NCI-H748 treated with DMSO at 0.1 percent for 48 hours (cell line): ENCODE data around the gene ROBO1.

Experiments used
- DNase-seq: peaks from one replicate; lab custom pipeline; 2025; lab: John Stamatoyannopoulos, UW

Gene ROBO1

GRCh38 chr3:78621061-78621716 is 1146.6 kb downstream of the ROBO1 start:
- DNase-seq: no peak

- DNase-seq: no peak
Observed at GRCh38 chr3:78614486-78614885, 1153.3 kb downstream of the ROBO1 start.

GRCh38 chr3:78613421-78613879 is 1154.3 kb downstream of the ROBO1 start:
- no peak for DNase-seq

GRCh38 chr3:78611278-78611677 is 1156.5 kb downstream of the ROBO1 start:
- DNase-seq: no peak

- DNase-seq: no peak
Observed at GRCh38 chr3:78610462-78611125, 1157.2 kb downstream of the ROBO1 start.

- no peak for DNase-seq
Observed at GRCh38 chr3:78606756-78607155, 1161.0 kb downstream of the ROBO1 start.

- DNase-seq: no peak
Observed at GRCh38 chr3:78605178-78605577, 1162.6 kb downstream of the ROBO1 start.

- no peak for DNase-seq
Observed at GRCh38 chr3:78604341-78604740, 1163.5 kb downstream of the ROBO1 start.

GRCh38 chr3:78601249-78601648 is 1166.5 kb downstream of the ROBO1 start:
- no peak for DNase-seq

- DNase-seq: no peak
Observed at GRCh38 chr3:78589778-78590177, 1178.0 kb downstream of the ROBO1 start.

GRCh38 chr3:78588906-78589621 is 1178.7 kb downstream of the ROBO1 start:
- DNase-seq: no peak

- DNase-seq: no peak
Observed at GRCh38 chr3:78580681-78581080, 1187.1 kb downstream of the ROBO1 start.

- DNase-seq: no peak
Observed at GRCh38 chr3:78571486-78571885, 1196.3 kb downstream of the ROBO1 start.

GRCh38 chr3:78570496-78570895 is 1197.3 kb downstream of the ROBO1 start:
- no peak for DNase-seq

GRCh38 chr3:78569804-78570203 is 1198.0 kb downstream of the ROBO1 start:
- no peak for DNase-seq

- DNase-seq: no peak
Observed at GRCh38 chr3:78565712-78566111, 1202.1 kb downstream of the ROBO1 start.

GRCh38 chr3:78562328-78562727 is 1205.5 kb downstream of the ROBO1 start:
- no peak for DNase-seq
